Smooth muscle cell (in vitro differentiated cells): ENCODE measurements around the gene SLC22A31. TPM values are rescaled to one million over a fixed set of nuclear protein-coding genes. Genes with fewer than 3 reads are reported as not detected.
"Not testable (repeated sequence)": the region's sequence is repeated elsewhere in the genome, so short reads cannot be mapped to it uniquely, and the experiment has no call there.

ENCODE experiments used
- DNase-seq: peaks from one replicate; lab custom pipeline; 2025; ENCODE audit not compliant: unreplicated experiment; lab: John Stamatoyannopoulos, UW
- H2AFZ ChIP-seq: fragments of 200-600 bp; sonication (generic); 2 replicates; pipeline ENCODE4 v1.6.0; 2016; ENCODE audit warnings: antibody characterized with exemption, low read depth, mild to moderate bottlenecking
- H3F3A ChIP-seq: fragments of 200-600 bp; sonication (generic); 2 replicates; pipeline ENCODE4 v1.6.0; 2017; ENCODE audit warnings: antibody characterized with exemption, low read depth
- H3K27ac ChIP-seq: fragments of 200-600 bp; sonication (generic); 2 replicates; pipeline ENCODE4 v1.5.1; 2016; ENCODE audit warnings: low read depth, mild to moderate bottlenecking
- H3K27me3 ChIP-seq: fragments of 200-600 bp; sonication (generic); 2 replicates; pipeline ENCODE4 v1.6.1; 2016; ENCODE audit warnings: low read depth, mild to moderate bottlenecking
- H3K36me3 ChIP-seq: fragments of 200-600 bp; sonication (generic); 2 replicates; pipeline ENCODE4 v1.5.1; 2016; ENCODE audit warnings: low read depth
- H3K4me1 ChIP-seq: fragments of 200-600 bp; sonication (generic); 2 replicates; pipeline ENCODE4 v1.5.1; 2016; ENCODE audit warnings: low read depth
- H3K4me2 ChIP-seq: fragments of 200-600 bp; sonication (generic); 2 replicates; pipeline ENCODE4 v1.6.0; 2016; ENCODE audit warnings: mild to moderate bottlenecking
- H3K4me3 ChIP-seq: fragments of 200-600 bp; sonication (generic); 2 replicates; pipeline ENCODE4 v1.5.1; 2016; ENCODE audit warnings: mild to moderate bottlenecking
- H3K79me2 ChIP-seq: fragments of 200-600 bp; sonication (generic); 2 replicates; pipeline ENCODE4 v1.6.0; 2016; ENCODE audit warnings: low read depth, mild to moderate bottlenecking
- H3K9ac ChIP-seq: fragments of 200-600 bp; sonication (generic); 2 replicates; pipeline ENCODE4 v1.6.0; 2016; ENCODE audit warnings: low read depth
- H3K9me3 ChIP-seq: fragments of 200-600 bp; sonication (generic); replicated peaks from 2 replicates; pipeline ENCODE4 v1.5.1; 2016; ENCODE audit warnings: low read depth
- H4K20me1 ChIP-seq: fragments of 200-600 bp; sonication (generic); 2 replicates; pipeline ENCODE4 v1.6.0; 2016; ENCODE audit warnings: low read depth
- CTCF ChIP-seq: fragments of 200-600 bp; sonication (generic); IDR thresholded peaks from 2 replicates; pipeline ENCODE4 v1.5.1; 2017; ENCODE audit warnings: borderline replicate concordance, mild to moderate bottlenecking, antibody characterized with exemption; ENCODE audit not compliant: insufficient read depth, poor library complexity, severe bottlenecking
- WGBS: methylation state at CpG from one replicate; pipeline ENCODE4 v1.1.7; 2016; ENCODE audit warnings: low lambda C conversion rate; 5-methylcytosine and 5-hydroxymethylcytosine counted together
- polyA plus RNA-seq: library from polyadenylated mRNA; unstranded; fragments of >200 nt; fragmentation: Nextera tagmentation; extraction: Ambion mirVana; gene quantifications from 2 replicates; pipeline ENCODE4 v1.2.1, GENCODE V29; 2016
- total RNA-seq: library from RNA; depleted of rRNA; stranded (reverse); fragments of >200 nt; gene quantifications from 2 replicates; pipeline ENCODE4 v1.2.3, GENCODE V29; 2014

Gene SLC22A31
- total and polyA plus RNA-seq, 2 experiments from 2014 or later: 0.43 TPM; not detected in 1

GRCh38 chr16:89246383-89246902 is 46.1 kb upstream of the SLC22A31 start:
- Histone ChIP-seq H4K20me1 (no peaks in the 10 kb centered on the region), H3F3A (peaks cover 5% of the 10 kb centered on the region), H3K9me3 (no peaks in the 10 kb centered on the region), H3K36me3 (no peaks in the 10 kb centered on the region), H3K4me3 (peak overlapping the region; percentile 58), H3K27me3 (no peaks in the 10 kb centered on the region), H3K9ac (no peak overlapping the region), H3K4me1 (no peaks in the 10 kb centered on the region), H3K79me2 (no peaks in the 10 kb centered on the region), H3K4me2 (peak overlapping the region; percentile 91), H3K27ac (no peak overlapping the region), H2AFZ (no peak overlapping the region)
- no peak for DNase-seq
- 85% methylated on average over 13 of the region's 13 CpGs for WGBS
- TF ChIP-seq CTCF: no peak

GRCh38 chr16:89244754-89245153 is 44.4 kb upstream of the SLC22A31 start:
- Histone ChIP-seq H2AFZ (no peak overlapping the region), H3F3A (peaks cover 13% of the 10 kb centered on the region), H3K4me1 (no peaks in the 10 kb centered on the region), H3K79me2 (no peaks in the 10 kb centered on the region), H3K36me3 (no peaks in the 10 kb centered on the region), H3K9me3 (no peaks in the 10 kb centered on the region), H3K9ac (no peak overlapping the region), H3K4me3 (no peak overlapping the region), H3K27me3 (no peaks in the 10 kb centered on the region), H3K4me2 (no peak overlapping the region), H3K27ac (no peak overlapping the region), H4K20me1 (no peaks in the 10 kb centered on the region)
- DNase-seq: no peak
- 83% methylated on average over 12 of the region's 12 CpGs for WGBS
- TF ChIP-seq CTCF: no peak

- H3K27me3 ChIP-seq, H3K79me2 ChIP-seq, H3K27ac ChIP-seq, H3K4me1 ChIP-seq, H3K9me3 ChIP-seq, H3K9ac ChIP-seq, H3K36me3 ChIP-seq, H3K4me3 ChIP-seq, DNase-seq, H2AFZ ChIP-seq, H3K4me2 ChIP-seq, H4K20me1 ChIP-seq: not testable (repeated sequence)
- 91% methylated on average over 13 of the region's 13 CpGs for WGBS
- H3F3A ChIP-seq: peaks cover 13% of the 10 kb centered on the region
Observed at GRCh38 chr16:89244264-89244663, 43.9 kb upstream of the SLC22A31 start.

GRCh38 chr16:89243664-89244063 is 43.3 kb upstream of the SLC22A31 start:
- H3K4me3 ChIP-seq: no peak overlapping the region
- no peaks in the 10 kb centered on the region for H4K20me1 ChIP-seq
- no peak for TF ChIP-seq CTCF
- H3F3A ChIP-seq: peaks cover 13% of the 10 kb centered on the region
- no peaks in the 10 kb centered on the region for H3K36me3 ChIP-seq
- no peak overlapping the region for H3K27ac ChIP-seq
- no peaks in the 10 kb centered on the region for H3K27me3 ChIP-seq
- H3K9me3 ChIP-seq: no peaks in the 10 kb centered on the region
- H3K9ac ChIP-seq: no peak overlapping the region
- H3K4me2 ChIP-seq: no peak overlapping the region
- H3K4me1 ChIP-seq: no peaks in the 10 kb centered on the region
- H3K79me2 ChIP-seq: no peaks in the 10 kb centered on the region
- no peak for DNase-seq
- H2AFZ ChIP-seq: no peak overlapping the region
- WGBS: 100% methylated on average over 5 of the region's 5 CpGs
